Endodermal cell (in vitro differentiated cells): ENCODE data around the gene RGS3. TPM values are rescaled to one million over a fixed set of nuclear protein-coding genes. Genes with fewer than 3 reads are reported as not detected.

Experiments used
- DNase-seq: peaks from one replicate; pipeline ENCODE4 v3.0.0-alpha.2; 2017
- H3K27ac ChIP-seq: 2 replicates; pipeline ENCODE4 v1.5.1; 2013; ENCODE audit warnings: mild to moderate bottlenecking, low read depth, low read length, moderate library complexity
- H3K27me3 ChIP-seq: 2 replicates; pipeline ENCODE4 v1.6.1; 2013; ENCODE audit warnings: mild to moderate bottlenecking, low read length, moderate library complexity; ENCODE audit not compliant: insufficient read depth, control insufficient read depth, poor library complexity, severe bottlenecking
- H3K36me3 ChIP-seq: 2 replicates; pipeline ENCODE4 v1.7.0; 2013; ENCODE audit warnings: mild to moderate bottlenecking, low read length, moderate library complexity; ENCODE audit not compliant: control insufficient read depth, insufficient read depth
- H3K4me1 ChIP-seq: one replicate; pipeline ENCODE4 v1.7.0; 2013; ENCODE audit warnings: low read length; ENCODE audit not compliant: control insufficient read depth, insufficient read depth
- H3K4me3 ChIP-seq: 2 replicates; pipeline ENCODE4 v1.5.1; 2013; ENCODE audit warnings: mild to moderate bottlenecking, low read length, moderate library complexity
- H3K9ac ChIP-seq: 2 replicates; pipeline ENCODE4 v1.6.1; 2013; ENCODE audit warnings: mild to moderate bottlenecking, low read length, moderate library complexity; ENCODE audit not compliant: poor library complexity, severe bottlenecking; ENCODE audit errors: extremely low read depth
- H3K9me3 ChIP-seq: 2 replicates; pipeline ENCODE4 v1.6.1; 2013; ENCODE audit warnings: mild to moderate bottlenecking, low read length, moderate library complexity; ENCODE audit not compliant: control insufficient read depth
- H3K27ac Mint-ChIP-seq: 2 replicates; pipeline ENCODE4 v1.8.0; 2020; ENCODE audit warnings: mixed read lengths
- H3K27me3 Mint-ChIP-seq: 2 replicates; pipeline ENCODE4 v1.8.0; 2021; ENCODE audit warnings: mild to moderate bottlenecking, mixed read lengths; ENCODE audit not compliant: insufficient read depth
- H3K36me3 Mint-ChIP-seq: 2 replicates; pipeline ENCODE4 v1.8.0; 2020; ENCODE audit warnings: low read depth, mixed read lengths
- H3K4me1 Mint-ChIP-seq: 2 replicates; pipeline ENCODE4 v1.8.0; 2020; ENCODE audit warnings: mixed read lengths
- H3K4me3 Mint-ChIP-seq: 2 replicates; pipeline ENCODE4 v1.8.0; 2020; ENCODE audit warnings: mild to moderate bottlenecking, moderate library complexity, mixed read lengths
- H3K9me3 Mint-ChIP-seq: 2 replicates; pipeline ENCODE4 v1.8.0; 2020; ENCODE audit warnings: mild to moderate bottlenecking, mixed read lengths
- WGBS, 2 experiments: methylation state at CpG; one replicate each; pipeline versions ENCODE4 v1.1.5 to v1.1.7; 2013; ENCODE audit warnings: missing lambda C conversion rate in 2 of 2, mixed read lengths in 1 of 2; ENCODE audit not compliant: insufficient coverage in 1 of 2, insufficient read length in 1 of 2; 5-methylcytosine and 5-hydroxymethylcytosine counted together
- total RNA-seq, 2 donors: library from RNA; stranded (reverse); fragmentation: NEBNext Ultra II Directional in 1 of 2; extraction: Animal tissue kit (Norgen Biotek cat#: 25700) in 1 of 2; gene quantifications; 2 replicates in 1 of 2; 3 replicates in 1 of 2; pipeline ENCODE4 v1.2.1, GENCODE V29; 2021
- TF ChIP-seq, protein P1 (sequence below): fragments of 200-600 bp; sonication (generic); conservative IDR thresholded peaks from 2 replicates; pipeline ENCODE4 v1.5.0; 2021; ENCODE audit warnings: antibody characterized with exemption, mild to moderate bottlenecking

RGS3 gene
- total RNA-seq, 2 donors from 2014 or later: 20.7 to 40.3 TPM

DNA sequence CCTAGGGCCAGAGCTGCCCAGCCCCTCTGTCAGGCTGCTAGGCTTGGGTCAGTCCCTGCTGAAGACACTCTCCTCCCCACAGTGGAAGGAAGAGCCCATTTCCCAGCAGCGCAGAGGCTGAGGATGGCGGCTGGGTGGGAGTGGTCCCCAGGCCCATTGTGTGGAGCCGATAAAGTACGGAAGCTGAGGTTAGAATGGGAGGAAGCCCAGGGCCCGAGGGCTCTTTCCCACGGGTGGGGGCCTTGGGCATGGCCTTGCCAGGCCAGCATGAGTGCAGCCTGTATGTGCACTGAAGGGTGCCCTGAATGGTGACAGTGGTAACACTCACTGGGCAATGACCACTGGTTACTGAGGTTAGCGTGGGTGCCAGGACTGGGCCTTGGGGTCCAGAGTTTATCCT, 125.9 kb downstream of the RGS3 start:
- Mint-ChIP-seq H3K9me3 (no peaks in the 10 kb centered on the region), H3K4me1 (peaks cover 22% of the 10 kb centered on the region), H3K27me3 (no peaks in the 10 kb centered on the region), H3K4me3 (no peak overlapping the region), H3K36me3 (no peaks in the 10 kb centered on the region), H3K27ac (no peak overlapping the region)
- TF ChIP-seq, protein P1, sequence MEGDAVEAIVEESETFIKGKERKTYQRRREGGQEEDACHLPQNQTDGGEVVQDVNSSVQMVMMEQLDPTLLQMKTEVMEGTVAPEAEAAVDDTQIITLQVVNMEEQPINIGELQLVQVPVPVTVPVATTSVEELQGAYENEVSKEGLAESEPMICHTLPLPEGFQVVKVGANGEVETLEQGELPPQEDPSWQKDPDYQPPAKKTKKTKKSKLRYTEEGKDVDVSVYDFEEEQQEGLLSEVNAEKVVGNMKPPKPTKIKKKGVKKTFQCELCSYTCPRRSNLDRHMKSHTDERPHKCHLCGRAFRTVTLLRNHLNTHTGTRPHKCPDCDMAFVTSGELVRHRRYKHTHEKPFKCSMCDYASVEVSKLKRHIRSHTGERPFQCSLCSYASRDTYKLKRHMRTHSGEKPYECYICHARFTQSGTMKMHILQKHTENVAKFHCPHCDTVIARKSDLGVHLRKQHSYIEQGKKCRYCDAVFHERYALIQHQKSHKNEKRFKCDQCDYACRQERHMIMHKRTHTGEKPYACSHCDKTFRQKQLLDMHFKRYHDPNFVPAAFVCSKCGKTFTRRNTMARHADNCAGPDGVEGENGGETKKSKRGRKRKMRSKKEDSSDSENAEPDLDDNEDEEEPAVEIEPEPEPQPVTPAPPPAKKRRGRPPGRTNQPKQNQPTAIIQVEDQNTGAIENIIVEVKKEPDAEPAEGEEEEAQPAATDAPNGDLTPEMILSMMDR: no peak
- Histone ChIP-seq H3K27ac (no peak overlapping the region), H3K9ac (no peak overlapping the region), H3K9me3 (no peaks in the 10 kb centered on the region), H3K4me1 (peaks cover 9% of the 10 kb centered on the region), H3K4me3 (no peak overlapping the region), H3K27me3 (no peaks in the 10 kb centered on the region), H3K36me3 (no peaks in the 10 kb centered on the region)
- no peak for DNase-seq
- WGBS, 2 experiments: 89% methylated on average over 7 of the region's 7 CpGs

DNA sequence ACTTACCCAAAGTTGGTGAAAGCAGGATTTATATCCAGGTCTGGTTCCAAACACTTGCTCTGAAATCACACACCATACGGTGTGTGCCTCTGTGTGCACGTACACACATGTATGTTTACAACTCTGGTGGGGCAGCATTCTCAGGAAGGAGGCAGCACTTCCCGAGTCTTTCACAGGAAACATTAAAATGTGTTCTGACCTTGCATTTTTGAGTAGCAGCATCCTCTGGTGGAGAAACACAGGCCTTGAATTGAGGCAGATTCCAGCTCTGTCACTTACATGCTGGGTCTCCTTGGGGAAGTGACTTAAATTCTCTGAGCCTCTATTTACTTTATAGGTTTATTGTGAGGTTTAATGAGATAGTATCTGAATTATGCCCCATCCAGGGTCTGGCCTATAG, 126.4 kb downstream of the RGS3 start:
- no peaks in the 10 kb centered on the region for H3K9me3 ChIP-seq
- Mint-ChIP-seq H3K9me3 (no peaks in the 10 kb centered on the region), H3K36me3 (no peaks in the 10 kb centered on the region), H3K27ac (no peak overlapping the region), H3K27me3 (no peaks in the 10 kb centered on the region), H3K4me1 (peaks cover 22% of the 10 kb centered on the region), H3K4me3 (no peak overlapping the region)
- no peaks in the 10 kb centered on the region for H3K36me3 ChIP-seq
- 83 to 87% methylated on average over 3 of the region's 3 CpGs for WGBS, 2 experiments
- no peak overlapping the region for H3K4me3 ChIP-seq
- no peaks in the 10 kb centered on the region for H3K27me3 ChIP-seq
- H3K4me1 ChIP-seq: peaks cover 9% of the 10 kb centered on the region
- DNase-seq: no peak
- TF ChIP-seq, protein P1: peak; percentile 50
- no peak overlapping the region for H3K9ac ChIP-seq
- no peak overlapping the region for H3K27ac ChIP-seq

DNA sequence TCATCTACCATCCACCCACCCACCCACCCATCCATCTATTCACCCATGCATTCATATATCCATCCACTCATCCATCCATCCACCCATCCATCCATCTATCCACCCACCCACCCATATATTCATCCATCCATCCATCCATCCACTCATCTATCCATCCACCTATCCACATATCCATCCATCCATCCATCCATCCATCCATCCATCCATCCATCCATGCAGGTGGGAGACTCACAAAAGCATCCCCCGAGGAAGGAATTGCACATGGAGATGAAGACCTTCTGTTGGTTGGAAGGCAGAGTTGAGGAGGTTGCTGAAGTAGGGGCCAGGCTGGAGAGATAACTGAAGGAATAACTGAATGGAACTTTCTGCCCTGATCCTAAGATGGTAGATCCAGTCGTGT, 126.9 kb downstream of the RGS3 start:
- no peak overlapping the region for H3K9ac ChIP-seq
- no peaks in the 10 kb centered on the region for H3K27me3 ChIP-seq
- no peak overlapping the region for H3K4me3 ChIP-seq
- peaks cover 3% of the 10 kb centered on the region for H3K36me3 ChIP-seq
- no peak for DNase-seq
- H3K9me3 ChIP-seq: no peaks in the 10 kb centered on the region
- H3K9me3 Mint-ChIP-seq: no peaks in the 10 kb centered on the region
- peaks cover 12% of the 10 kb centered on the region for H3K4me1 ChIP-seq
- no peak overlapping the region for H3K27ac Mint-ChIP-seq
- TF ChIP-seq, protein P1: no peak
- WGBS, 2 experiments: 89 to 96% methylated on average over 2 of the region's 2 CpGs
- peaks cover 5% of the 10 kb centered on the region for H3K36me3 Mint-ChIP-seq
- H3K27ac ChIP-seq: no peak overlapping the region
- H3K27me3 Mint-ChIP-seq: no peaks in the 10 kb centered on the region
- H3K4me3 Mint-ChIP-seq: no peak overlapping the region
- H3K4me1 Mint-ChIP-seq: peaks cover 27% of the 10 kb centered on the region
